Mesothelial cell of epicardium (in vitro differentiated cells): ENCODE measurements around the gene C16orf92. TPM values are rescaled to one million over a fixed set of nuclear protein-coding genes. Genes with fewer than 3 reads are reported as not detected.

Source experiments
- DNase-seq, 2 experiments: peaks; one replicate each; pipeline ENCODE4 v3.0.0; 2021; ENCODE audit warnings: low spot score in 2 of 2; ENCODE audit not compliant: unreplicated experiment in 2 of 2
- H3K27ac Mint-ChIP-seq: 2 replicates; pipeline ENCODE4 v1.8.0; 2021; ENCODE audit warnings: mixed read lengths
- H3K27me3 Mint-ChIP-seq: 2 replicates; pipeline ENCODE4 v1.8.0; 2021; ENCODE audit warnings: low read depth, mixed read lengths
- H3K36me3 Mint-ChIP-seq: 2 replicates; pipeline ENCODE4 v1.8.0; 2021; ENCODE audit warnings: mixed read lengths
- H3K4me1 Mint-ChIP-seq: 2 replicates; pipeline ENCODE4 v1.8.0; 2021; ENCODE audit warnings: mixed read lengths
- H3K4me3 Mint-ChIP-seq: 2 replicates; pipeline ENCODE4 v1.8.0; 2021; ENCODE audit warnings: mild to moderate bottlenecking, moderate library complexity, mixed read lengths
- H3K9me3 Mint-ChIP-seq: 2 replicates; pipeline ENCODE4 v1.8.0; 2021; ENCODE audit warnings: mixed read lengths
- total RNA-seq: library from RNA; stranded (reverse); gene quantifications from 3 replicates; pipeline ENCODE4 v1.2.1, GENCODE V29; 2021
- TF ChIP-seq, protein P1 (sequence below): fragments of 200-600 bp; sonication (generic); IDR thresholded peaks from one replicate; pipeline ENCODE4 v1.5.0; 2021; ENCODE audit warnings: antibody characterized with exemption; ENCODE audit not compliant: unreplicated experiment

C16orf92 gene
- total RNA-seq, 1 donor from 2014 or later = not detected

DNA sequence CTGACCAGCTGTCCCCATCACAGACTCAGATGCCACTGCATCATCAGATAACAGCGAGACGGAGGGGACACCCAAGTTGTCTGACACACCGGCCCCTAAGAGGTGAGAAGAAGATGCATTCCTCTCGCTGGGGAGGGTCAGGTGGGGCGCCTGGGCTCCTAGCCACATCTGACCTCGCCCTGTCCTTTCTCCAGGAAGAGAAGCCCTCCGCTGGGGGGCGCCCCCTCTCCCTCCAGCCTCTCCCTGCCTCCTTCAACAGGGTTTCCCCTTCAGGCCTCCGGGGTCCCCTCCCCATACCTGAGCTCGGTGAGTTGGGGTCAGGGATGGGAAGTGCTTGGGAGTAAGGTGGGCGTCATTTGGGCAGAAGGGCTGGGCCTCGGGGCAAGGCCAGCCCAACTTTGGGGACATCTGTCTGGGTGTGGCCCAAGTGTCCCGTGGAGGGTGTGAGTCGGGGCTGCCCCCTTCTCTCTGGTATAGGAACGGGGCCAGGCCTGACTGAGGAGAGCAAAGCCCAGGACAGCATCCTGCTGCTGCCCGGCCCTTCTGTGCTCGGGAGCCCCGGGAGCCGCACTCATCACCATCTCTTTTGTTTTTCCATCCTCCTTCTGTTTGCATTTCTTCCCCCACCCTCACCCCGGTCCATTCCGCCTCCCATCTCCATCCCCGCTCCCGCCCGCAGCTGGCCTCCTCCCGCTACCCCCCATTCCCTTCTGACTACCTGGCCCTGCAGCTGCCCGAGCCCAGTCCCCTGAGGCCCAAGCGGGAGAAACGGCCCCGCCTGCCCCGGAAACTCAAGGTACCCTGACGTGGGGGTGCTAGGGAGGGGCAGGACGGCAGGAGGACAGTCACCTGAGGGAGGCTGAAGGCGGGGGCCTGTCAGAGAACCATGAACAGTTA, 22.0 kb upstream of the C16orf92 start:
- Mint-ChIP-seq H3K9me3 (no peaks in the 10 kb centered on the region), H3K27ac (no peak overlapping the region), H3K4me3 (no peak overlapping the region), H3K4me1 (peaks cover 9% of the 10 kb centered on the region), H3K36me3 (peaks cover 7% of the 10 kb centered on the region), H3K27me3 (no peaks in the 10 kb centered on the region)
- DNase-seq = no peak
- TF ChIP-seq, protein P1, sequence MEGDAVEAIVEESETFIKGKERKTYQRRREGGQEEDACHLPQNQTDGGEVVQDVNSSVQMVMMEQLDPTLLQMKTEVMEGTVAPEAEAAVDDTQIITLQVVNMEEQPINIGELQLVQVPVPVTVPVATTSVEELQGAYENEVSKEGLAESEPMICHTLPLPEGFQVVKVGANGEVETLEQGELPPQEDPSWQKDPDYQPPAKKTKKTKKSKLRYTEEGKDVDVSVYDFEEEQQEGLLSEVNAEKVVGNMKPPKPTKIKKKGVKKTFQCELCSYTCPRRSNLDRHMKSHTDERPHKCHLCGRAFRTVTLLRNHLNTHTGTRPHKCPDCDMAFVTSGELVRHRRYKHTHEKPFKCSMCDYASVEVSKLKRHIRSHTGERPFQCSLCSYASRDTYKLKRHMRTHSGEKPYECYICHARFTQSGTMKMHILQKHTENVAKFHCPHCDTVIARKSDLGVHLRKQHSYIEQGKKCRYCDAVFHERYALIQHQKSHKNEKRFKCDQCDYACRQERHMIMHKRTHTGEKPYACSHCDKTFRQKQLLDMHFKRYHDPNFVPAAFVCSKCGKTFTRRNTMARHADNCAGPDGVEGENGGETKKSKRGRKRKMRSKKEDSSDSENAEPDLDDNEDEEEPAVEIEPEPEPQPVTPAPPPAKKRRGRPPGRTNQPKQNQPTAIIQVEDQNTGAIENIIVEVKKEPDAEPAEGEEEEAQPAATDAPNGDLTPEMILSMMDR = no peak

DNA sequence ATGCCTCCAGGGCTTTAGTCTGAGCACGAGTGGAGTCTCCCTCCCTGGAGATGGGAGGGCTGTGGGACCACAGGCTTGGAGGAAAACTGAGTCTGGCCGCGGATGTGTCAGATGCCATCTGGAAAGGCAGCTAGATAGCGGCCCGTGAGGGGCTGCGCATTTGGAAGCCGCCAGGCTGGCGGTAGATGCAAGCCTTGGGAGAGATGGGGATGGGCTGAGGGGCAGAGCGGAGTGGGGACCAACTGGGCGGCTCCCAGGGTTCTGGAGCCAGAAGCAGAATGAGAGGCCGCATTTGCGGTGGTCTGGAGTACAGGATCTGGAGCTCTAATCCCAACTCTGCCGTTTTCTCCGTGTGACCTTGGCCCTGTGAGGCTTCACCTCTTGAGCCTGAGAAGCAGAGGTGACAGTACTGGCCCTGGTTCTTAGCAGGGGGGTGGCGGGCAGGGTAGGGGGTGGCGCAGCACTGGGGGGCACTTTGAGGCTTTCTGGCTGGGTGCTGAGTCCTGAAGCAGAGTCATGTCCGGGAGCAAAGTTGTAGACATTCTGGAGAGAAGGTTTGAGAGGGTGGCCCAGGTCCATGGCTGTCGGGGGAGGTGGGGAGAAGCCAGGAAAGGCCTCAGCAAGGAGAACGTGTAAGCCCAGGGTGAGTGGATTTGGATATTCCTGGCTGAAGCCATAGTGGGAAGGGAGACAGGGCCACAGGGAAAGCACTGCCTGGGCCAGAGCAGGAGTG, 20.2 kb upstream of the C16orf92 start:
- Mint-ChIP-seq H3K4me3 (no peak overlapping the region), H3K36me3 (peaks cover 7% of the 10 kb centered on the region), H3K9me3 (no peaks in the 10 kb centered on the region), H3K27me3 (peaks cover 4% of the 10 kb centered on the region), H3K27ac (no peak overlapping the region), H3K4me1 (no peaks in the 10 kb centered on the region)
- TF ChIP-seq, protein P1 = no peak
- DNase-seq = no peak

DNA sequence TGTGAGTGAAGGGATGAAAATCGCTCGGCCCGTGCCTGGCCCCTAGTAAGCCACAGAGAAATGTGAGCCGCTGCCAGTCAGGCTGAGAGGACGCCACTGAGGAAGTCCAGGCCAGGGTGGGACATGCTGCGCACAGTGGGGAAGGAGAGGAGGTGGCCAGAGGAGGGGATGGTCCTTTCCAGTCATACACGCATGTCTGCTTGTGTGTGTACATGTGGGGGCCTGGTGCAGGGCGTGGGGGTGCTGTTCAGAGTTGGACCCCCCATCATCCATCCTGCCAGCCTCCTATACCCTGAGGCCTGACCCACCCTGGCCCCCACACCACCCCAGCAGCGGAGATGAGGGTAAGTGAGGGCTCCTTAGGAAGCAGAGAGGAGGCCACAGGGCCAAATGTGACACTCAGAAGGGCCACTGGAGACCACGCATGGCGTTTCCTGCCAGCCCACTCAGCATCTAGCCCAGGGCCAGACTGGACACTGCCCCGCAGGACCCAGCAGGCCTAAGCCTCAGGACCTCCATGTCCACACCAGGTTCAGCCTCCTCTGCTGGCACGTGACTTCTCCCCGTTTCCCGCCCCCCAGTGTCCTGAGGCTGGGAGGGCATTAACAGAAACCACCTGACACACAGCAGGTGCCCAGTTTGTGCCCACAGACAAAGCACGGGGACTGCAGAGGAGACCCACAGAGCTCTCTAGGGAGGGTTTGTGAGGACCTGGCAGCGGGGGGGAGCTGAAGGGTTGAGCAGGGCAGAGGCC, 19.2 kb upstream of the C16orf92 start:
- Mint-ChIP-seq H3K9me3 (no peaks in the 10 kb centered on the region), H3K36me3 (peaks cover 7% of the 10 kb centered on the region), H3K4me1 (no peaks in the 10 kb centered on the region), H3K4me3 (no peak overlapping the region), H3K27me3 (peaks cover 13% of the 10 kb centered on the region), H3K27ac (no peak overlapping the region)
- no peak for DNase-seq
- TF ChIP-seq, protein P1 = no peak

DNA sequence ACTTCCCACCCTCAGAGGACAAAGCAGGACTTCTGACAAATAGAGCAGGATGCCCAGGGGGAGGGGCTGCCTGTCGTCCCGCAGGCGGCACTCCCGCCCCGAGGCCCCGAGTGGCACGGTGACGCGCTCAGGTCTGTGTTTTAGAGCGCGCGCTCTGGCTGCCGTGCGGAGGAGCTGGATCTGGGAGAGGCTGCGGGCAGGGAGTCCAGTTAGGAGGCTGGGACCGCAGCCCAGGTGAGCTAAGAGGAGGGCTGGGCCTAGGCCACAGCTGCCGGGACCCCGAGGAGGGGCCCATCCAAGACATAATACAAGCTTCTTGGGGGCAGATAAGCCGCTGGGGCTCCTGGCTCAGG, 18.6 kb upstream of the C16orf92 start:
- peaks cover 2% of the 10 kb centered on the region for H3K4me1 Mint-ChIP-seq

DNA sequence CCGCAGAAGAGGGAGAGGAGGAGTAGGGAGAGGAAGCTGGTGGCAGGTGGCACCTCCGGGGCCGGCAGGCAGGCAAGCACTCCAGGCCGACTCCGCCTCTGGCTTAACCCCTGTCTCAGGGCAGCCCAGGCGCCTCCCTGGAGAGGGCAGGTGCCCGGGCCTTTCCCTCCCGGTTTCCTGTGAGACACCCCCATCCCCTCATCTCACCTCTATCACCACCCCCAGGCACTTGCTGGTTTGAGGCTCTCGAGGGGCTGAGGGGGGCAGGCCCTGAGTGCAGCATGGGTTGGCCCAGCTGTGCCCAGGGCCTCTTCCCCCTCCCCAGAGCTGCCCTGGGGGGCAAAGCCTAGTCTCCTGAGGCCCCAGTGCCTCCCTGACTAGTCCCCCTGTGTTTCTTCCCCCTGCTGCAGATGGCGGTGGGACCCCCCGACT, 18.2 kb upstream of the C16orf92 start:
- Mint-ChIP-seq H3K4me3 (no peak overlapping the region), H3K9me3 (no peaks in the 10 kb centered on the region), H3K4me1 (peaks cover 2% of the 10 kb centered on the region), H3K27ac (no peak overlapping the region), H3K27me3 (peaks cover 23% of the 10 kb centered on the region), H3K36me3 (peaks cover 7% of the 10 kb centered on the region)
- no peak for DNase-seq
- TF ChIP-seq, protein P1 = no peak

More for the DNA sequence above, 18.6 kb upstream of the C16orf92 start:
- Mint-ChIP-seq H3K36me3 (peaks cover 7% of the 10 kb centered on the region), H3K27me3 (peaks cover 19% of the 10 kb centered on the region), H3K27ac (no peak overlapping the region), H3K4me3 (no peak overlapping the region), H3K9me3 (no peaks in the 10 kb centered on the region)
- DNase-seq = no peak
- TF ChIP-seq, protein P1 = no peak
